DOHH2 (cell line): Measurements from ENCODE around the gene OR8G5.

Experiments used
- H3F3A ChIP-seq: fragments of 200-600 bp; sonication (generic), shearing (Covaris generic); 2 replicates; pipeline ENCODE4 v1.6.0; 2016; ENCODE audit warnings: antibody characterized with exemption, mild to moderate bottlenecking; ENCODE audit not compliant: control insufficient read depth, insufficient read depth
- H3K27ac ChIP-seq: fragments of 200-600 bp; sonication (generic); 2 replicates; pipeline ENCODE4 v1.5.1; 2014; ENCODE audit warnings: low read depth, mild to moderate bottlenecking, low read length, moderate library complexity
- H3K27me3 ChIP-seq: fragments of 200-600 bp; sonication (generic); 2 replicates; pipeline ENCODE4 v1.6.1; 2014; ENCODE audit warnings: mild to moderate bottlenecking, low read length, mixed read lengths; ENCODE audit not compliant: control insufficient read depth
- H3K36me3 ChIP-seq: fragments of 200-600 bp; sonication (generic); 2 replicates; pipeline ENCODE4 v1.6.1; 2014; ENCODE audit warnings: mild to moderate bottlenecking, low read length, moderate library complexity, mixed read lengths; ENCODE audit not compliant: control insufficient read depth
- H3K4me1 ChIP-seq: fragments of 200-600 bp; sonication (generic); 2 replicates; pipeline ENCODE4 v1.6.1; 2014; ENCODE audit warnings: mild to moderate bottlenecking, low read length, mixed read lengths; ENCODE audit not compliant: control insufficient read depth
- H3K4me2 ChIP-seq: fragments of 200-600 bp; sonication (generic); 2 replicates; pipeline ENCODE4 v1.6.0; 2014; ENCODE audit warnings: mild to moderate bottlenecking, low read length, moderate library complexity
- H3K4me3 ChIP-seq: fragments of 200-600 bp; sonication (generic); 2 replicates; pipeline ENCODE4 v1.5.1; 2014; ENCODE audit warnings: mild to moderate bottlenecking, low read length, mixed read lengths
- H3K79me2 ChIP-seq: fragments of 200-600 bp; sonication (generic); 2 replicates; pipeline ENCODE4 v1.6.1; 2014; ENCODE audit warnings: mild to moderate bottlenecking, low read length, mixed read lengths; ENCODE audit not compliant: control insufficient read depth
- H3K9me2 ChIP-seq: fragments of 200-600 bp; sonication (generic); replicated peaks from 2 replicates; pipeline ENCODE4 v1.6.1; 2014; ENCODE audit warnings: mild to moderate bottlenecking, low read length, mixed read lengths; ENCODE audit not compliant: control insufficient read depth
- H3K9me3 ChIP-seq: fragments of 200-600 bp; sonication (generic); 2 replicates; pipeline ENCODE4 v1.6.1; 2014; ENCODE audit warnings: antibody characterized with exemption, low read length, mixed read lengths; ENCODE audit not compliant: control insufficient read depth, insufficient read depth
- H4K20me1 ChIP-seq: fragments of 200-600 bp; sonication (generic); 2 replicates; pipeline ENCODE4 v1.6.0; 2014; ENCODE audit warnings: low read depth, mild to moderate bottlenecking, antibody characterized with exemption, low read length, moderate library complexity; ENCODE audit not compliant: control insufficient read depth, insufficient read depth
- CTCF ChIP-seq: fragments of 200-600 bp; sonication (generic); IDR thresholded peaks from one replicate; pipeline ENCODE4 v1.5.1; 2014; ENCODE audit warnings: antibody characterized with exemption, mild to moderate bottlenecking, low read depth, low read length; ENCODE audit not compliant: poor library complexity, severe bottlenecking
- EZH2phosphoT487 ChIP-seq: fragments of 200-600 bp; sonication (generic); IDR thresholded peaks from 2 replicates; pipeline ENCODE4 v1.6.1; 2017; ENCODE audit warnings: borderline replicate concordance, mild to moderate bottlenecking, antibody characterized with exemption, low read length, moderate library complexity, mixed read lengths

OR8G5 gene

GRCh38 chr11:124311269-124311668 is 55.1 kb downstream of the OR8G5 start:
- Histone ChIP-seq H3K9me2 (no peaks in the 10 kb centered on the region), H3F3A (no peaks in the 10 kb centered on the region), H3K79me2 (no peaks in the 10 kb centered on the region), H3K9me3 (no peaks in the 10 kb centered on the region), H4K20me1 (no peaks in the 10 kb centered on the region), H3K4me3 (no peak overlapping the region), H3K4me2 (no peak overlapping the region), H3K4me1 (no peaks in the 10 kb centered on the region), H3K27ac (no peak overlapping the region), H3K36me3 (no peaks in the 10 kb centered on the region), H3K27me3 (peaks cover 8% of the 10 kb centered on the region; the same call in 1 of the 2 replicates)
- TF ChIP-seq EZH2phosphoT487: no peak

- TF ChIP-seq CTCF: no peak
- TF ChIP-seq EZH2phosphoT487: no peak
- H3K79me2 ChIP-seq: no peaks in the 10 kb centered on the region
- H3K27ac ChIP-seq: no peak overlapping the region
- H3K4me3 ChIP-seq: no peak overlapping the region
- H3K4me2 ChIP-seq: no peak overlapping the region
- H3K9me2 ChIP-seq: no peaks in the 10 kb centered on the region
- no peaks in the 10 kb centered on the region for H3K36me3 ChIP-seq
- H3K9me3 ChIP-seq: no peaks in the 10 kb centered on the region
- no peaks in the 10 kb centered on the region for H3K4me1 ChIP-seq
- no peaks in the 10 kb centered on the region for H3F3A ChIP-seq
- H4K20me1 ChIP-seq: no peaks in the 10 kb centered on the region
- peaks cover 6% of the 10 kb centered on the region; the same call in 1 of the 2 replicates for H3K27me3 ChIP-seq
These were observed 55.5 kb downstream of the OR8G5 start for GRCh38 chr11:124311670-124312069.

GRCh38 chr11:124313131-124313530 is 57.0 kb downstream of the OR8G5 start:
- Histone ChIP-seq H3K4me2 (no peak overlapping the region), H3K27me3 (0 out of 2 replicates have a peak, but pooled peaks cover 1% of the 10 kb centered on the region), H4K20me1 (no peaks in the 10 kb centered on the region), H3K9me3 (no peaks in the 10 kb centered on the region), H3K4me1 (no peaks in the 10 kb centered on the region), H3K9me2 (no peaks in the 10 kb centered on the region), H3F3A (no peaks in the 10 kb centered on the region), H3K27ac (no peak overlapping the region), H3K36me3 (no peaks in the 10 kb centered on the region), H3K79me2 (no peaks in the 10 kb centered on the region), H3K4me3 (no peak overlapping the region)
- TF ChIP-seq CTCF (no peak), EZH2phosphoT487 (no peak)

GRCh38 chr11:124313849-124314248 is 57.7 kb downstream of the OR8G5 start, which contains the start of gene OR8D1:
Gene OR8D1, minus strand, starts transcription at chr11:124313949. Its CDS starts 3,183 bp downstream, at chr11:124310766.
- Histone ChIP-seq H3F3A (no peaks in the 10 kb centered on the region), H3K27ac (no peak within 1 kb of the TSS), H3K27me3 (no peaks in the 10 kb centered on the region), H3K4me2 (no peak within 1 kb of the TSS), H3K9me3 (no peaks in the 10 kb centered on the region), H3K36me3 (no peaks in the 10 kb centered on the region), H3K4me1 (no peaks in the 10 kb centered on the region), H3K4me3 (no peak within 1 kb of the TSS), H3K79me2 (no peaks in the 10 kb centered on the region), H3K9me2 (no peaks in the 10 kb centered on the region), H4K20me1 (no peaks in the 10 kb centered on the region)
- no peak for TF ChIP-seq CTCF
- TF ChIP-seq EZH2phosphoT487: no peak
